Esophagus squamous epithelium (tissue), 5 donors: ENCODE measurements around the gene GSC2. TPM values are rescaled to one million over a fixed set of nuclear protein-coding genes. Genes with fewer than 3 reads are reported as not detected.

Experiments
- DNase-seq: peaks from one replicate; lab custom pipeline; 2025; lab: John Stamatoyannopoulos, UW
- H3K27ac ChIP-seq, 4 donors: fragments of 200-600 bp; sonication (generic); one replicate each; pipeline ENCODE4 v1.5.1; 2016 to 2019; ENCODE audit warnings: mild to moderate bottlenecking in 1 of 4
- H3K27me3 ChIP-seq, 4 donors: fragments of 200-600 bp; sonication (generic); 1 replicate in 3 of 4; 2 replicates in 1 of 4; pipeline versions ENCODE4 v1.5.1 to v1.6.0; 2017 to 2021; ENCODE audit warnings: antibody characterized with exemption in 1 of 4
- H3K36me3 ChIP-seq, 3 donors: fragments of 200-600 bp; sonication (generic); one replicate each; pipeline ENCODE4 v1.5.1; 2016 to 2019
- H3K4me1 ChIP-seq, 3 donors: fragments of 200-600 bp; sonication (generic); one replicate each; pipeline ENCODE4 v1.5.1; 2017 to 2019
- H3K4me3 ChIP-seq, 4 donors: fragments of 200-600 bp; sonication (generic); 1 replicate in 3 of 4; 2 replicates in 1 of 4; pipeline ENCODE4 v1.5.1; 2016 to 2019; ENCODE audit warnings: mild to moderate bottlenecking in 2 of 4, moderate library complexity in 1 of 4
- H3K9me3 ChIP-seq, 3 donors: fragments of 200-600 bp; sonication (generic); one replicate each; pipeline ENCODE4 v1.5.1; 2016 to 2019
- CTCF ChIP-seq, 6 experiments: fragments of 450-650 bp in 4 of 6; fragments of 200-600 bp in 2 of 6; sonication (generic) in 2 of 6; IDR thresholded peaks; one replicate each; pipeline ENCODE4 v1.5.1; 2016 to 2019; ENCODE audit warnings: antibody characterized with exemption in 6 of 6, mild to moderate bottlenecking in 4 of 6, moderate library complexity in 4 of 6
- POLR2A ChIP-seq, 4 donors: fragments of 450-650 bp; IDR thresholded peaks; one replicate each; pipeline ENCODE4 v1.6.1; 2017; ENCODE audit warnings: antibody characterized with exemption in 4 of 4, mild to moderate bottlenecking in 4 of 4, moderate library complexity in 3 of 4
- WGBS, 2 donors: methylation state at CpG; one replicate each; pipeline ENCODE4 v1.1.5; 2018; 5-methylcytosine and 5-hydroxymethylcytosine counted together
- intact Hi-C: fragments of 100-400 bp; cut with DNase I; formaldehyde crosslinking; loops from one replicate; pipeline ENCODE4 v1.15.0; 2022
- total RNA-seq, 4 donors: library from RNA; depleted of rRNA; stranded (reverse); fragments of >200 nt; gene quantifications; one replicate each; pipeline ENCODE4 v1.1.0, GENCODE V29; 2016
- donor health status: DM: yes; HTN: yes; CAD: no.

GSC2 gene
- total RNA-seq, 4 donors from 2014 or later = not detected

- DNase-seq = no peak
- Histone ChIP-seq H3K27me3 (no peaks in the 10 kb centered on the region), H3K9me3 (no peaks in the 10 kb centered on the region), H3K36me3 (peaks cover 0 to 8% (median 0%) of the 10 kb centered on the region in 3 donors), H3K4me3 (no peak overlapping the region), H3K4me1 (peaks cover 2 to 3% (median 2%) of the 10 kb centered on the region in 3 donors), H3K27ac (no peak overlapping the region)
- 87 to 98% methylated on average over 14 to 20 of the region's 20 CpGs for WGBS, 2 donors
- intact Hi-C loops = no loop called here
- no peak for TF ChIP-seq POLR2A (IDR thresholded peaks at IDR 0.05)
- TF ChIP-seq CTCF (IDR thresholded peaks at IDR 0.05) = no peak
These were observed 34.3 kb upstream of the GSC2 start for GRCh38 chr22:19184276-19184997.

DNA sequence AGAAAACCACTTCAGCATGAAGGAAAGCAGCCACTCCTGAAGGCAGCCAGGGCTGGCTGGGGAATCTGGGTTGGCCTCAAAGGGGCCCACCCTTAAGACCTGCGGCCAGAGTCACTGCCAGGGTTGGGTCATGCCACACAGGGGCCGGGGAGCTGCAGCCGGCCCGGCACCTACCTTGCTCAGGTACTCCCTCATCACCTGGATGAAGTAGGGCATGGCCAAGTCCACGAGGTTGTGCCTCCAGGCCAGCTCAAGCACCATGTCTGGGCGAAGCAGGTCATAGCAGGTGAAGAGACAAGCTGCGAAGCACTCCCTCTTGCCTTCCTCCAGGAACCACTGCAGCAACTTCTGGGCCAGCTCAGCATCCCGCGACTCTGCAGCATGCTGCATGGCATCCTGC lies 33.1 kb upstream of the GSC2 start:
- Histone ChIP-seq H3K4me3 (no peak overlapping the region), H3K27ac (no peak overlapping the region), H3K36me3 (peaks cover 0 to 8% (median 0%) of the 10 kb centered on the region in 3 donors), H3K9me3 (no peaks in the 10 kb centered on the region), H3K4me1 (peaks cover 7 to 9% (median 7%) of the 10 kb centered on the region in 3 donors), H3K27me3 (no peaks in the 10 kb centered on the region)
- WGBS, 2 donors = 46 to 74% methylated on average over 6 of the region's 9 CpGs
- intact Hi-C loops = no loop called here
- no peak for DNase-seq
- TF ChIP-seq CTCF (IDR thresholded peaks at IDR 0.05) (no peak), POLR2A (IDR thresholded peaks at IDR 0.05) (no peak)

GRCh38 chr22:19182472-19183157 lies 32.5 kb upstream of the GSC2 start:
- 71% methylated on average over 5 of the region's 9 CpGs; no CpG with 5 or more reads in 1 of the 2 donors for WGBS, 2 donors

DNA sequence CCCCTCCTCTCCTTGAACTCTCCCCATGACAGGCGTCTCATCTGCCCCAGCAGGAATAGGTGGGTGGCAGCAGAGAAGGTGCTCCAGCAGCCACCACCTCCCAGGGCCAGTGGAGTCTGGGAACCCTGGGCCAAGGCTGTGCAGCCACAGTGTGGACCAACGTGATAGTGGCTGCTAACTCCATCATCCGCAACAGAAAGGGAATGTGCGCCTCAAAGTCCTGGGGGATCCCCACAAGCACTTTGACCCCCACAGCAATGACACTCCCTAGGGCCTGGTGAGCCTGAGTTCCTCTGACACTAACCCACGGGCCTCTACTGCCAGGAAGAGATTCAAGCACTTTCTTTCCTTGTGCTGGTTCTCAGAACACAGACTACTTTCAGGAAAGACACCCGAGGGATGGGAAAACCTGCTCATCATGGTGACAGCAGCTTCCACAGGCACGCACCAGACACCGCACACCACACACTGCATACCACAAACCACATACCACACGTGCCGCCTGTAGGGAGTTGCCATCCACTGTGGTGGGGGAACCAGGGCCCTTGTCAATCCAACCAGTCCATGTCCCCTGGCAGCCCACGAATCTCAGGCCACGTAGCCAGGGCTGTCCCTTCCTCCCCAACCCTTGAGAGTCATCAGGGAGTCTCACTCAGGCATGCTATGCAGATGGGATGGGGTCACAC lies 31.8 kb upstream of the GSC2 start:
- Histone ChIP-seq H3K27ac (no peak overlapping the region), H3K36me3 (peaks cover 0 to 3% (median 0%) of the 10 kb centered on the region in 3 donors), H3K9me3 (no peaks in the 10 kb centered on the region), H3K27me3 (no peaks in the 10 kb centered on the region), H3K4me3 (no peak overlapping the region), H3K4me1 (peaks cover 16 to 21% (median 18%) of the 10 kb centered on the region in 3 donors)
- WGBS, 2 donors = 55 to 66% methylated on average over 4 of the region's 12 CpGs
- intact Hi-C loops = no loop called here
- no peak for DNase-seq
- TF ChIP-seq CTCF (IDR thresholded peaks at IDR 0.05) (no peak), POLR2A (IDR thresholded peaks at IDR 0.05) (no peak)

More at GRCh38 chr22:19182472-19183157, 32.5 kb upstream of the GSC2 start:
- Histone ChIP-seq H3K36me3 (peaks cover 0 to 5% (median 0%) of the 10 kb centered on the region in 3 donors), H3K27me3 (no peaks in the 10 kb centered on the region), H3K9me3 (no peaks in the 10 kb centered on the region), H3K4me1 (peaks cover 9 to 14% (median 11%) of the 10 kb centered on the region in 3 donors), H3K27ac (no peak overlapping the region), H3K4me3 (no peak overlapping the region)
- DNase-seq = no peak
- TF ChIP-seq POLR2A (IDR thresholded peaks at IDR 0.05) (no peak), CTCF (IDR thresholded peaks at IDR 0.05) (no peak)
- intact Hi-C loops = no loop called here
